HEK293 (cell line): ENCODE measurements around the gene PPARG.

Experiments
- CTCF ChIP-seq: fragments of 450-650 bp; formaldehyde crosslinking; IDR thresholded peaks from 2 replicates; pipeline ENCODE4 v1.5.1; 2016; ENCODE audit warnings: missing biosample characterization, missing genetic modification characterization
- PRDM4 ChIP-seq: fragments of 450-650 bp; formaldehyde crosslinking; IDR thresholded peaks from 2 replicates; pipeline ENCODE4 v1.5.1; 2017; ENCODE audit warnings: missing biosample characterization, missing genetic modification characterization
- ZBTB20 ChIP-seq: fragments of 450-650 bp; formaldehyde crosslinking; IDR thresholded peaks from 2 replicates; pipeline ENCODE4 v1.5.1; 2016; ENCODE audit warnings: missing biosample characterization, missing genetic modification characterization
- ZNF155 ChIP-seq: fragments of 450-650 bp; formaldehyde crosslinking; IDR thresholded peaks from 2 replicates; pipeline ENCODE4 v1.5.1; 2016; ENCODE audit warnings: missing biosample characterization, missing genetic modification characterization

- TF ChIP-seq PRDM4 (tag by site-specific recombination): no peak
- no peak for TF ChIP-seq ZBTB20
- no peak for TF ChIP-seq ZNF155
- no peak for TF ChIP-seq CTCF (tag by site-specific recombination)
Observed at GRCh38 chr3:12334786-12335185, 45.9 kb downstream of the PPARG start.
